ENCODE data around the gene SIM2. TPM values are rescaled to one million over a fixed set of nuclear protein-coding genes. Genes with fewer than 3 reads are reported as not detected.

The SIM2 gene
- total RNA-seq, 2 experiments from 2014 or later: not detected

GRCh38 chr21:36707763-36708285, 8.9 kb downstream of the SIM2 start:
- Histone ChIP-seq H3K27ac (ENCODE audit: low read depth, low read length, poor library complexity, severe bottlenecking) (no peak overlapping the region), H3K9me3 (ENCODE audit: low read length) (no peaks in the 10 kb centered on the region), H3K4me2 (ENCODE audit: low read length) (no peak overlapping the region), H3K4me3 (ENCODE audit: low read depth, low read length, poor library complexity, severe bottlenecking) (no peak overlapping the region), H3K9me2 (ENCODE audit: insufficient read depth, low read length) (no peaks in the 10 kb centered on the region), H2AFZ (ENCODE audit: low read length) (no peak overlapping the region), H4K20me1 (ENCODE audit: insufficient read depth, low read length) (no peaks in the 10 kb centered on the region), H3K79me2 (ENCODE audit: insufficient read depth, low read depth, low read length) (no peaks in the 10 kb centered on the region), H3K4me1 (ENCODE audit: insufficient read depth, low read length, poor library complexity, severe bottlenecking) (no peaks in the 10 kb centered on the region), H3K36me3 (ENCODE audit: insufficient read depth, low read length) (no peaks in the 10 kb centered on the region)
- TF ChIP-seq CTCF (conservative IDR thresholded peaks at IDR 0.05; ENCODE audit: low read length): no peak
- TF ChIP-seq EZH2phosphoT487 (IDR thresholded peaks at IDR 0.05; ENCODE audit: borderline replicate concordance, low read depth, low read length): no peak
- ChIA-PET POLR2A (no interaction called here), CTCF (ENCODE audit: unreplicated experiment) (no interaction called here)
- DNase-seq (ENCODE audit: low spot score): no peak
- no TSS peak for BruUV-seq (replicated peaks)
- intact Hi-C loops (cut with micrococcal nuclease; ENCODE audit: unreplicated experiment): no loop called here

GRCh38 chr21:36708286-36709029, 9.5 kb downstream of the SIM2 start:
- no peaks in the 10 kb centered on the region for H3K36me3 ChIP-seq (ENCODE audit: insufficient read depth, low read length)
- intact Hi-C loops (cut with micrococcal nuclease; ENCODE audit: unreplicated experiment): no loop called here
- no peaks in the 10 kb centered on the region for H3K9me2 ChIP-seq (ENCODE audit: insufficient read depth, low read length)
- no peak overlapping the region for H3K27ac ChIP-seq (ENCODE audit: low read depth, low read length, poor library complexity, severe bottlenecking)
- BruUV-seq (replicated peaks): no TSS peak
- H3K4me2 ChIP-seq (ENCODE audit: low read length): no peak overlapping the region
- H3K4me1 ChIP-seq (ENCODE audit: insufficient read depth, low read length, poor library complexity, severe bottlenecking): no peaks in the 10 kb centered on the region
- no peak overlapping the region for H2AFZ ChIP-seq (ENCODE audit: low read length)
- H3K79me2 ChIP-seq (ENCODE audit: insufficient read depth, low read depth, low read length): no peaks in the 10 kb centered on the region
- H4K20me1 ChIP-seq (ENCODE audit: insufficient read depth, low read length): no peaks in the 10 kb centered on the region
- DNase-seq (ENCODE audit: low spot score): no peak
- TF ChIP-seq CTCF (conservative IDR thresholded peaks at IDR 0.05; ENCODE audit: low read length): no peak
- no peak for TF ChIP-seq EZH2phosphoT487 (IDR thresholded peaks at IDR 0.05; ENCODE audit: borderline replicate concordance, low read depth, low read length)
- H3K4me3 ChIP-seq (ENCODE audit: low read depth, low read length, poor library complexity, severe bottlenecking): no peak overlapping the region
- ChIA-PET POLR2A (no interaction called here), CTCF (ENCODE audit: unreplicated experiment) (no interaction called here)
- H3K9me3 ChIP-seq (ENCODE audit: low read length): no peaks in the 10 kb centered on the region

All from OCI-LY7 (cell line).